ENCODE measurements around the gene DAP. TPM values are rescaled to one million over a fixed set of nuclear protein-coding genes. Genes with fewer than 3 reads are reported as not detected.

The DAP gene
- total and polyA plus RNA-seq, 4 donors, result 49.9 to 131 (median 70.3) TPM

GRCh38 chr5:10775646-10776045 lies 14.6 kb upstream of the DAP start:
- Histone ChIP-seq H3K4me1 (ENCODE audit: control insufficient read depth in 5 of 5, insufficient read depth in 5 of 5, low read length in 5 of 5) (peaks cover 0 to 10% (median 3%) of the 10 kb centered on the region in 5 donors), H3K27me3 (ENCODE audit: control insufficient read depth in 3 of 3, insufficient read depth in 3 of 3, low read length in 2 of 3) (no peaks in the 10 kb centered on the region), H3K4me3 (no peak overlapping the region), H3K9ac (ENCODE audit: insufficient read depth in 1 of 2, low read length in 2 of 2) (no peak overlapping the region), H3K36me3 (ENCODE audit: control insufficient read depth in 4 of 4, insufficient read depth in 4 of 4, low read length in 4 of 4) (no peaks in the 10 kb centered on the region), H3K9me3 (ENCODE audit: control insufficient read depth in 4 of 4, insufficient read depth in 3 of 4, low read length in 3 of 4) (peaks cover 0 to 10% (median 0%) of the 10 kb centered on the region in 4 donors), H3K27ac (ENCODE audit: low read depth in 1 of 2, low read length in 1 of 2) (no peak overlapping the region)
- no peak for TF ChIP-seq CTCF (IDR thresholded peaks at IDR 0.05; ENCODE audit: control extremely low read depth, extremely low read depth)
- DNase-seq (no peak), ATAC-seq (ENCODE audit: insufficient read depth, low FRiP score) (no peak)
- 68 to 75% methylated on average over 4 of the region's 4 CpGs for WGBS, 2 donors

- no peak for DNase-seq
Observed at GRCh38 chr5:10772901-10773585, 12.0 kb upstream of the DAP start.

GRCh38 chr5:10768328-10768899 lies 7.4 kb upstream of the DAP start:
- Histone ChIP-seq H3K36me3 (ENCODE audit: control insufficient read depth in 4 of 4, insufficient read depth in 4 of 4, low read length in 4 of 4) (no peaks in the 10 kb centered on the region), H3K9ac (ENCODE audit: insufficient read depth in 1 of 2, low read length in 2 of 2) (no peak overlapping the region), H3K4me3 (no peak overlapping the region), H3K4me1 (ENCODE audit: control insufficient read depth in 5 of 5, insufficient read depth in 5 of 5, low read length in 5 of 5) (no peaks in the 10 kb centered on the region), H3K9me3 (ENCODE audit: control insufficient read depth in 4 of 4, insufficient read depth in 3 of 4, low read length in 3 of 4) (no peaks in the 10 kb centered on the region), H3K27ac (ENCODE audit: low read depth in 1 of 2, low read length in 1 of 2) (no peak overlapping the region), H3K27me3 (ENCODE audit: control insufficient read depth in 3 of 3, insufficient read depth in 3 of 3, low read length in 2 of 3) (no peaks in the 10 kb centered on the region)
- no peak for DNase-seq
- no peak for ATAC-seq (ENCODE audit: insufficient read depth, low FRiP score)
- 64 to 79% methylated on average over 3 of the region's 3 CpGs for WGBS, 2 donors
- no peak for TF ChIP-seq CTCF (IDR thresholded peaks at IDR 0.05; ENCODE audit: control extremely low read depth, extremely low read depth)

More at GRCh38 chr5:10772901-10773585, 12.0 kb upstream of the DAP start:
- Histone ChIP-seq H3K27me3 (ENCODE audit: control insufficient read depth in 3 of 3, insufficient read depth in 3 of 3, low read length in 2 of 3) (no peaks in the 10 kb centered on the region), H3K27ac (ENCODE audit: low read depth in 1 of 2, low read length in 1 of 2) (no peak overlapping the region), H3K4me1 (ENCODE audit: control insufficient read depth in 5 of 5, insufficient read depth in 5 of 5, low read length in 5 of 5) (peaks cover 0 to 7% (median 3%) of the 10 kb centered on the region in 5 donors), H3K36me3 (ENCODE audit: control insufficient read depth in 4 of 4, insufficient read depth in 4 of 4, low read length in 4 of 4) (no peaks in the 10 kb centered on the region), H3K9me3 (ENCODE audit: control insufficient read depth in 4 of 4, insufficient read depth in 3 of 4, low read length in 3 of 4) (no peaks in the 10 kb centered on the region), H3K4me3 (no peak overlapping the region), H3K9ac (ENCODE audit: insufficient read depth in 1 of 2, low read length in 2 of 2) (no peak overlapping the region)
- 90 to 95% methylated on average over 7 of the region's 7 CpGs for WGBS, 2 donors
- no peak for ATAC-seq (ENCODE audit: insufficient read depth, low FRiP score)
- TF ChIP-seq CTCF (IDR thresholded peaks at IDR 0.05; ENCODE audit: control extremely low read depth, extremely low read depth), result no peak
